Small intestine (tissue), 7 donors: ENCODE measurements around the gene ANTXR1. TPM values are rescaled to one million over a fixed set of nuclear protein-coding genes. Genes with fewer than 3 reads are reported as not detected.
A peak's percentile ranks its signal among the peaks of the same experiment; 100 is the strongest.

Source experiments
- DNase-seq, 2 donors: peaks; one replicate each; pipeline versions ENCODE4 v3.0.0 to v3.0.0-alpha.2; 2013
- FAIRE-seq: peaks from 2 replicates; lab custom pipeline; 2012; peaks lifted over from hg19 to GRCh38; lab: Jason Lieb, UNC
- H3K27ac ChIP-seq, 3 donors: one replicate each; pipeline ENCODE4 v1.5.1; 2013; ENCODE audit warnings: low read length in 2 of 3, mild to moderate bottlenecking in 2 of 3, control low read depth in 1 of 3, inconsistent platforms in 1 of 3, low read depth in 1 of 3, moderate library complexity in 1 of 3
- H3K27me3 ChIP-seq, 3 donors: one replicate each; pipeline ENCODE4 v1.6.1; 2013; ENCODE audit warnings: low read length in 3 of 3, inconsistent platforms in 1 of 3; ENCODE audit not compliant: control insufficient read depth in 3 of 3, insufficient read depth in 3 of 3
- H3K36me3 ChIP-seq, 3 donors: one replicate each; pipeline ENCODE4 v1.6.1; 2013; ENCODE audit warnings: low read length in 3 of 3, inconsistent platforms in 1 of 3, low read depth in 1 of 3, mild to moderate bottlenecking in 1 of 3, moderate library complexity in 1 of 3; ENCODE audit not compliant: control insufficient read depth in 3 of 3, insufficient read depth in 2 of 3
- H3K4me1 ChIP-seq, 3 donors: one replicate each; pipeline ENCODE4 v1.6.1; 2013; ENCODE audit warnings: low read length in 2 of 3, inconsistent platforms in 1 of 3, low read depth in 1 of 3, mild to moderate bottlenecking in 1 of 3, moderate library complexity in 1 of 3; ENCODE audit not compliant: control insufficient read depth in 3 of 3, insufficient read depth in 2 of 3
- H3K4me3 ChIP-seq, 3 donors: one replicate each; pipeline ENCODE4 v1.5.1; 2013; ENCODE audit warnings: low read length in 3 of 3, control low read depth in 1 of 3, inconsistent platforms in 1 of 3, low read depth in 1 of 3, mild to moderate bottlenecking in 1 of 3, moderate library complexity in 1 of 3
- H3K9me3 ChIP-seq, 2 donors: one replicate each; pipeline ENCODE4 v1.6.1; 2013; ENCODE audit warnings: low read depth in 1 of 2, low read length in 1 of 2; ENCODE audit not compliant: control insufficient read depth in 2 of 2, insufficient read depth in 1 of 2
- WGBS, 3 donors: extraction: QIAGEN DNeasy Blood & Tissue Kit; methylation state at CpG; one replicate each; pipeline ENCODE4 v1.1.7; 2013; 5-methylcytosine and 5-hydroxymethylcytosine counted together
- polyA plus RNA-seq, 4 donors: library from polyadenylated mRNA; stranded (reverse) in 3 of 4; unstranded in 1 of 4; fragments of 200-250 nt in 3 of 4; fragments of 120-200 nt in 1 of 4; gene quantifications; one replicate each; pipeline versions ENCODE4 v1.2.1 to v1.2.3, GENCODE V29; 2013
- donor health status: healthy with polysubstance abuse.
- donor health status: control.
- donor health status: control.
- donor health status: Bipolar disorder and iron deficiency.
- donor health status: healthy.

The ANTXR1 gene
- polyA plus RNA-seq, 4 donors = 0.22 to 13.0 (median 7.2) TPM

DNA sequence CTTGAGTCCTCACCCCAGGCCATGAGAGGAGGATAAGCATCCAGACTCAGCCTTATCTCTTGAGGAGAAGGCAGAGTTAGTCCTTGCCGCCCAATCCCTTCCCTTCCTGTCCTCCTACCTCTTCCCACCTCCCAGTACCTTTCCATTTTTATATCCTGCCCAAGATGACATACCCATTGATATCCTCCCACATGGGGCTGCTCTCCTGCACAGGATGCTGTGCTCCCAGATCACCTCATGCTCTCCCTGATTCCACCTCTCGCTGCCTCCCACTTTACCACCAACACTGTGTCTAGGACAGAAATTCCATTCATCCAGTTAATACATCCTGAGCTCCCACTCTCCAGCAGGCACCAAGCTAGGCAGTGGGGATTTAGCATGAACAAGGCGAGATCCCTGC is 191.7 kb downstream of the ANTXR1 start:
- H3K36me3 ChIP-seq = peaks cover 0 to 2% (median 0%) of the 10 kb centered on the region in 3 donors
- FAIRE-seq (no peak), DNase-seq (no peak)
- peak overlapping the region in 1 of 3 donors; percentile 80 for H3K27ac ChIP-seq
- no peaks in the 10 kb centered on the region for H3K27me3 ChIP-seq
- peaks cover 0 to 3% of the 10 kb centered on the region in 2 donors for H3K9me3 ChIP-seq
- no peaks in the 10 kb centered on the region for H3K4me1 ChIP-seq
- WGBS, 3 donors = 85 to 87% (median 87%) methylated on average over 3 of the region's 3 CpGs
- H3K4me3 ChIP-seq = no peak overlapping the region

DNA sequence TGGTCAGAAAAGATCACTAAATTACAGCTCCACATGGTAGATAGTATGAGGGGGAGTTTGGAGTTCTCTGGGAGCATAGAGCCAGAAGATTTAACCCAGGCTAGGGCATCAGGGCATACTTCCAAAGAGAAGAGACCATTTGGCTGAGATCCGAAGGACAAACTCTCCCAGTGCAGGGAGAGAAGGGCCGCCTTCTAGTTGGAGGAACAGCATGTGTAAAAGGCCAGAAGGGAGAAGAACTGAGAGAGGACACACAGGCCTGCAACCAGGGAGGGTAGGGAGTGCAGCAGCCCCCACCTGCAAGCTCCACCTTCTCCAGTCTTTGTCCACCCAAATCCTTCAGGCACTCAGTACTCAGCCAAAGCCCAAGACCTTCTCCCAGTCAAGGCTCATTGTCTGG is 192.1 kb downstream of the ANTXR1 start:
- Histone ChIP-seq H3K36me3 (peaks cover 0 to 2% (median 0%) of the 10 kb centered on the region in 3 donors), H3K9me3 (peaks cover 0 to 3% of the 10 kb centered on the region in 2 donors), H3K27me3 (no peaks in the 10 kb centered on the region), H3K4me3 (no peak overlapping the region), H3K27ac (peak overlapping the region in 1 of 3 donors; percentile 80), H3K4me1 (no peaks in the 10 kb centered on the region)
- DNase-seq = no peak
- no peak for FAIRE-seq
- WGBS, 3 donors = 77 to 91% (median 90%) methylated on average over 2 of the region's 2 CpGs

DNA sequence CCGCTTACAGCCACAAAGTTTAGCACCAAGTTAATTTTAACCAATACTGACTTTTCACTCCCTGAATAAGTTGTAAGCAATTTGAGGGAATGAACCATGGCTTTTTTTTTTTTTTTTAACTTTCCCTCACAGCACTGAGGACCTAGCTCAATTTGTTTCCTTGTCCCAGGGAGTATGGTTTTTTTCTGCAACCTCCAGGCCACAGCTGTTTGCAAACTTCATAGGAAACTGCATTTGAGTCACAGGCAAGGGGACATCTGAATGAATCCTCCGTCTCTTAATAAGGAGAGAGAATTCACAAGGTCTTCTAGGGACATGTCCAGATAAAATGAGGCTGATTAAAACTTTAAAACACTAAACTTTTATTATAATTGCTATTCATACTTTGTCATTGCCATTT is 192.5 kb downstream of the ANTXR1 start:
- H3K27ac ChIP-seq = peak overlapping the region in 1 of 3 donors; percentile 80
- H3K4me1 ChIP-seq = no peaks in the 10 kb centered on the region
- peaks cover 0 to 2% (median 0%) of the 10 kb centered on the region in 3 donors for H3K36me3 ChIP-seq
- whole genome bisulfite sequencing, 3 donors = 77 to 84% (median 82%) methylated on average over 2 of the region's 2 CpGs
- no peak for FAIRE-seq
- peaks cover 0 to 3% of the 10 kb centered on the region in 2 donors for H3K9me3 ChIP-seq
- no peak overlapping the region for H3K4me3 ChIP-seq
- no peak for DNase-seq
- no peaks in the 10 kb centered on the region for H3K27me3 ChIP-seq

DNA sequence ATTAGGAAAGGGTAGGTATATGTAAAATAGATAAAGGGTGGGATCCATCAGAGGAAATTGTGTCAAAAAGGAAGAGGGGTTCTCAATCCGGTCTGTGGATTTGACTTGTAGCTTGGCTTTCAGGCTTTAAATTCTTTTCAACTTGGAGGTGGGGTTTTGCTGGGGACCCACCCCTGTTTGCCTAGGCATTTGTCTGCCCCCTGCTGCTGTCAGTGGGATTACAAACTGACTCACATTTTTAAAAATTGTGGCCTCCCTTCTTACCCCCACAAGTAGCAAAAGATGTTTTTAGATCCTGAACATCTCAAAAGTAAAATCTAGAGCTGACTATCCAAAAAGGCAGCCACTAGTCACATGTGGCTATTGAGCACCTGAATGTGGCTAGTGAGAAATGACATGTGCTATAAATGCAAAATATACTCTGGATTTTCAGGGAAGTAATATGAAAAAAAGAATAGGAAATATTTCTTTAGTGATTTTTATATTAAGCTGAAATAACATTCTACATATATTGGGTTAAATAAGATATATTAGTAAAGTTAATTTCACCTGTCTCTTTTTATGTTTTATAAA is 195.1 kb downstream of the ANTXR1 start:
- DNase-seq (no peak), FAIRE-seq (no peak)
- Histone ChIP-seq H3K27ac (no peak overlapping the region), H3K4me1 (no peaks in the 10 kb centered on the region), H3K27me3 (no peaks in the 10 kb centered on the region), H3K9me3 (peaks cover 0 to 3% of the 10 kb centered on the region in 2 donors), H3K4me3 (no peak overlapping the region), H3K36me3 (no peaks in the 10 kb centered on the region)
- 93 to 95% (median 95%) methylated on average over 1 of the region's 1 CpG for WGBS, 3 donors

DNA sequence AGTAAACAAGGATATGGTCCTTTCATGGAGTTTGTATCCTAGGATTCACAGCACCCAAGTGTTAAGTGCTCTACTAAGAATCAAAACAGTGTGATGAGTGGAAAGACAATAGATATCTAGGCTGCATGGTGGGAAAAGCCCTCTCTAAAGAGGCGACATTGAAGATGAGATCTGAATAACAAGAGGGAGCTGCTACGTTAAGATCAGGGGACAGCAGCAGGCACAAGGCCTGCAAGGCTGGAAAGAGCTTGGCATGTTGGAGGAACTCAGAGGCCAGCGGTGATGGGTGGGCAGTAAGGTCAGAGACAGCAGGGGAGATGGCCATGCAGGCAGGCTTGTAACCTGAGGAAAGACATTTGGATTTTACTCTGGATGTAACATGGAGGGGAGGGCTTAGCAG is 196.5 kb downstream of the ANTXR1 start:
- no peak for FAIRE-seq

DNA sequence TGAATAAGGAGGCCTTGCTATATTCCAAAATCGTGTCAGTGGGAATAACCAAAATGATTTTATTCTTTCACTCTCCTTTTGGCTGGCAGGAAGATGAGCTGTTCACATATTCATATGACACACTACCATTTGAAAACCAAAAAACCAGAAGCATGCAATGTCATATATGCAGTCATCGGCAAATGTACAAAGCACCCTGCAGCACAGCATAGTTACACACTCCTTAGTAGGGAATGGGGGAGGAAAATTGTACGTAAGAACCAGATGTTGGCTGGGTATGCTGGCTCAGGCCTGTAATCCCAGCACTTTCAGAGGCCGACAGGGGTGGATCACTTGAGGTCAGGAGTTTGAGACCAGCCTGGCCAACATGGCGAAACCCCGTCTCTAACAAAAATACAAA is 197.4 kb downstream of the ANTXR1 start:
- WGBS, 3 donors = 85 to 88% (median 87%) methylated on average over 6 of the region's 6 CpGs

More for the DNA sequence above, 196.5 kb downstream of the ANTXR1 start:
- Histone ChIP-seq H3K27me3 (no peaks in the 10 kb centered on the region), H3K4me1 (peaks cover 0 to 4% (median 0%) of the 10 kb centered on the region in 3 donors), H3K27ac (no peak overlapping the region), H3K9me3 (peaks cover 0 to 3% of the 10 kb centered on the region in 2 donors), H3K36me3 (no peaks in the 10 kb centered on the region), H3K4me3 (no peak overlapping the region)
- no peak for DNase-seq
- 57 to 76% (median 64%) methylated on average over 3 of the region's 3 CpGs for WGBS, 3 donors

DNA sequence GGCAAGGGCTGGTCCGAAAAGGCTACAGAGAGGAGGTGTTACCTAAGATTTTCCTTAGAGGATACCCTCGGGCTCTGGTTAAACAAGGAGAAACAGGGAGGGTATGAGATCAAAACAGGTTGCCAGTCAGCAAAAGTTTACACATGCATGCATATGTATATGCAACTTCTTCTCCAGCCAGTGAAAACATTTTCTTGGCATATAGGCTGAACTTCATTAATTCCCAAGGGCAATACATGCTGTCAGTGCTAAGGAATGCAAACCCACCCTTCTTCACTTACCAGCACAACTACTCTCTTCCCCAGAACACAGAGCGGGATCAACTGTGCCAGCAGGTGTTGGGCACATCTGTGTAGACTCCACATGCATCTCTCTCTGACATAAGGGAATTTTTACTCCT is 198.1 kb downstream of the ANTXR1 start:
- Histone ChIP-seq H3K27ac (no peak overlapping the region), H3K4me3 (no peak overlapping the region), H3K9me3 (peaks cover 0 to 3% of the 10 kb centered on the region in 2 donors), H3K4me1 (peaks cover 0 to 5% (median 0%) of the 10 kb centered on the region in 3 donors), H3K27me3 (no peaks in the 10 kb centered on the region), H3K36me3 (no peaks in the 10 kb centered on the region)
- whole genome bisulfite sequencing, 3 donors = 81 to 86% (median 85%) methylated on average over 3 of the region's 3 CpGs
- DNase-seq (no peak), FAIRE-seq (no peak)

More for the DNA sequence above, 197.4 kb downstream of the ANTXR1 start:
- H3K27ac ChIP-seq = no peak overlapping the region
- H3K4me3 ChIP-seq = no peak overlapping the region
- FAIRE-seq (no peak), DNase-seq (no peak)
- H3K9me3 ChIP-seq = peaks cover 0 to 3% of the 10 kb centered on the region in 2 donors
- no peaks in the 10 kb centered on the region for H3K36me3 ChIP-seq
- H3K27me3 ChIP-seq = no peaks in the 10 kb centered on the region
- H3K4me1 ChIP-seq = peaks cover 0 to 5% (median 0%) of the 10 kb centered on the region in 3 donors

DNA sequence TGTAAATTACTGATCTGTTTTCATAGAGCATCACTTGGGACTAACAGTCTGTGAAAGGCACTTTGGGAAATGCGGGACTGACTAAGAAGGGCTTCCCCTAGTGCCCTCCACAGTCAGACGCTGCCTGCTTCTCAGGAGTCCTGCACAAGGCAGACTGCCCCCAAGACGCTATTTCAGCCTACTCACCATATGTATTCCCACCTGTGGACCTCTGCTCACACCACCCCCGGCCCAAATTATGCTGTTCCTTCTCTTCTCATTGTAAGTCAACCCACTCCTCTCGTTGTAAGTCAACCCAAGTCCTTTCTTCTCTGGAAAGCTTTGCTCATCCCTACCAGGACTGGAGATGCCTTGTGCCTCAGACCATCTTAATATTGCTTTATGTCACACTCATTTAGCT is 198.7 kb downstream of the ANTXR1 start:
- H3K4me3 ChIP-seq = no peak overlapping the region
- no peaks in the 10 kb centered on the region for H3K27me3 ChIP-seq
- H3K4me1 ChIP-seq = peaks cover 0 to 5% (median 0%) of the 10 kb centered on the region in 3 donors
- no peaks in the 10 kb centered on the region for H3K36me3 ChIP-seq
- WGBS, 3 donors = 70 to 85% (median 75%) methylated on average over 5 of the region's 5 CpGs
- FAIRE-seq (no peak), DNase-seq (no peak)
- H3K9me3 ChIP-seq = peaks cover 0 to 3% of the 10 kb centered on the region in 2 donors
- no peak overlapping the region for H3K27ac ChIP-seq
